ENCODE data around the gene ATP2B2.

ATP2B2 gene

DNA sequence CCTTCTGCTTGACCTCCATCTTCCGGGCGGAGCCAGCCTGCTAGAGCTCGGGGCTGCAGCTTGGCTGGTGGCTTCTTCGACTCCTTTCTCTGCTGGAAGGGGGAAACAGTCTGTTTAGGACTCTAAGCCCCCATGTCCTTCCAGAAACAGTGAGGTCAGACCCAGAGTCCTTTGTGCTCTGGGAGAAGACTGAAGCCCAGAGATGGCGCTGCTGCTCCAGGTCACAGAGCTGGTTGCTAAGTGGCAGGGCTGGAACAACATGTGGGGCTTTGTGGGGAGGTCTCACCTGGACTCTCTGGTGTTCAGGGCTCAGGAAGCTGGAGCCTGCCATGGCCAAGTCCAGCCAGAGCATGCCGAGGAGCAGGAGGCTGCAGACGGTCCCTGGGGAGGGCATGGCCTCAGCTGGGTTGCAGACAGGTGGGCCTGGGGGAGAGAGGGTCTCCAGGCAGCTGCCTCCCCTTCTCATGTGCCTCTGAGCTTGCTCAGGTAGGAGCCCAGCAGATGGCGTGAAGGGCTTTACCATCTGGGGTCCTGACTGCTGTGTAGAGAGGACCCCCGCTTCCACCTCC is 215.5 kb downstream of the ATP2B2 start:
- no peak for DNase-seq

- DNase-seq: no peak
Observed at GRCh38 chr3:10289077-10289476, 216.3 kb downstream of the ATP2B2 start.

DNA sequence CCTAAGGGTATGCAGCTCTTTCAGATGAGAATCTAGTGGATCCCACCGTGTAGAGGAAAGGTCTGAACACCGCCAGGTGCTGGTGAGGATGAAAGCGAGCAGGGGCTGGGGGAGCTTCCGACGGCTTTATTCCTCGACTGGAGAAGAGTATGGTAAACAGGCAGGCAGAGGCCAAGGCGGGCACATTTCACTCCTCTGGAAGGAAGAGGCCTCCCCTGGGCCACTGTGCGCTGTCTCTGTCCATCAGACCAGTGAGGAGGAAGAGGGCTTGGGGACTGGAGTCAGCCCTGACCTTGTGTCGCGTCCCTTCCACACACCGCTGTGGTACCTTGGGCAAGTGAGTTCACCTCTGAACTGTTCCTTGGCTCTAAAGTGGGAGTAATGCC is 216.8 kb downstream of the ATP2B2 start:
- DNase-seq: no peak

DNA sequence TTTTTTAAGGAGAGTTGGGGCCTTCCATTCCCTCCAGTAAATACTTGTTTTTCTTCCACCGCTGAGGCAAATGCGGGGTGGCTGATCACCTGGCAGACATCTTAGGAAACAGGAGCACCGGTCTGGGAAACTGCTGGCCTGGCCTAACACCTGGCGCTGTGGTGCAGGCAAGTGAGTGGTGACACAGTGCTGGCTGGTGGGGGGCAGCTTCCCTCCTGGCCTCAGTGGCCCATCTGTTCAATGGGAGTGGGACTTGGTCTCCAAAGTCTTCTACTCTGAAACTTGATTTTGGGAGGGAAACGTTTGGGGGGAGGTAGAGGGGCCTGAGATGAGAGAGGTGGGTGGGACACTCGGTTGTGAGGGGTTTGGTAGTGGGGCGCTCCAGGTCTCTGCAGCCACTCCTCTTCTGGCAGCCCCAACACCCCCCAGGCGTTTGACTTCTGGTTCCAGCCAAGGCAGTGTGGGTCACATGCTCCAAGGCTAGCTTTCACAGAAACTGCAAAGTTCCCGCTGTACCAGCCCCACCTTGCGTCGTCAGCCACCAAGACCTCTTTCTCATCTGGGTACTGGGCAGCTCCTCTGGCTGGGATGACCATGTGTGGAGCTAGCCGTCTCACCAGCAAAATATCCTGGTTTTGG is 217.3 kb downstream of the ATP2B2 start:
- DNase-seq: no peak

DNA sequence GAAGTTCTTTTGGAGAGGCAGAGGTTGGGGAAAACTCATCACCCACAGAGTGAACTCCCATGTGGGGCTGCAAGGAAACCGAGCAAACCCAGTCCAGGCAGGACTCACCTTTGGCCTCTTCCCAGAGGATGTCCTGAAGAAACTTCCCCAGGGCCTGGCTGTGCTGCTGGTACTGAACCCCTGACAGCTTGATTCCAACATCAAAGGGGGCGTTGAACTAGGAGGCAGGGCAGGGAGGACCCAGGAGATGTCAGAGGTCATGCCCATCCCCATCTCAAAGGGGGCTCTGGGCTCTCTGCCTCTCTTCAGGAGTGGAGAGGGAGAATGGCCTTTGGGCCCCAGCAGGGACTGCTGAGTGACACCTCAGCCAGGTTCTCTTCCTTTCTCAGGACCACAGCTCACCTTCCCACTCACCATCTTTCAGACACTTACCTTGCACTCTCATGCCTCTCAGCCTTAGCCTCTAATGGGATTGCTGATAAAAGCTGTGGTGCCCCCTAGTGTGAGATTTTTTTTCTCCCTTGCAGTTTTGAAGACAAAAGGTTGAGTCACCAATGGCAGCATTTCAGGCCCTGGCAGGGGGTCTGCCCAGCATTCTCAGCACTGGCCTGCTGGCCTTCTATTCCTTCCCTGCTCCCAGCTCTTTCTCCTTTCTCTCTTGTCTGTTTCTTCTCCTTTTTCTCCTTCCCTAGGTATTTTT is 218.6 kb downstream of the ATP2B2 start:
- DNase-seq: no peak

DNA sequence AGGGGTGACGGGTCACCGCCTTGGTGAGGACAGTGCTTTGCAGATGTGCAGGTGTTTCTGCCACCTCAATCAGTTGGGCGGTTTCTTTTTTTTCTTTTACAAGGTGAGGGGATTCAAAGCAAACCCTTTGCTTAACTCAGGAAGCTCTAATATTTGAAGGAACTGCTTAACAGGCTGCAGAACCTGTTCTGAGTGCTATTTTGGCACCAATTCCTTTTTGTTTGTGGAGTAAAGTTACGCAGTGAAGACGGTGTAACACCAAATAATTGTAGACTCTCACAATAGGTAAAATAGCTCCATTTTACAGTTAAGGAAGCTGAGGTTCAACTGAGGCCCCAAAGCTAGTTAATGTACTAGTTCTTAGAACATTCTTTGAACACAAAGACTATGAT is 219.3 kb downstream of the ATP2B2 start:
- DNase-seq: no peak

DNA sequence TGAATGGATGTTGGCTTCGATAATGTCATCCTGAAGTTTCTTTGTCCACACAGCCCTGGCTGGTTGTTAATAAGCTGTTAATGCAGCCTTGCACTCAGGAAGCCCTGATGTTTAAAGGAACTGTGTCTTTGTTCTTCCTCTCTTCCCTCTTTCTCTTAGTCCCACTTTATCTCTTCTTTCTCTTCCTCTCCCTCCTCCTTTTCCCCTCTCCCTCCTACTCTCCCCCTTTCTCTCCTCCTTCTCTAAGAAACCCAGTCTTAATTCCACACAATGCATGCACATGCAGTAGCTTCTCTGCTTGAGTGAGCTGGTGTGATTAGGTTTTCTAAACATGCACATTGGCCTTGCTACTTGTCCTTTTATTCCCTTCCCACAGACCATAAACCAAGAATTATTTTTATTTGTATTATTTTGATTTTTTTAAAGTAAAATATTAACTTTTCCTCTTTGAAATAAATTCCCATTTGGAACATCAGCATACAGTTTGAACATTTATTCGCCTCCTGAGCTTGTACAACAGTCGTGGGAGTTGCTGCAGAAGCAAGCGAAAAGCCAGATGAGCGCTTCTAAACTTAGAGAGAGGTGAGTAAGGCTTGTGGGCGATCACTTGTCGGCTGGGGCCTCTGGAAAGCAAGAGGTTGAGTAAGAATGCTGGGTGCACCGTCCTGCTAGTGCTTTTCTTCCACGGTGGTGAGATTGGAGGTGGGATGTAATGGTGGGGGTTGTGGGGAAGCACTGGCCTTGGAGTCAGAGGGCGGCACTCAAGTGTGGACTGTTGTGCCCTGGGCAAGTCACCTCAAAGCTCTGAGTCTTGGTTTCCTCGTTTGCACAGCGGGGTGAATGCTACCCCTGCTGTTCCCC is 219.9 kb downstream of the ATP2B2 start:
- no peak for DNase-seq

DNA sequence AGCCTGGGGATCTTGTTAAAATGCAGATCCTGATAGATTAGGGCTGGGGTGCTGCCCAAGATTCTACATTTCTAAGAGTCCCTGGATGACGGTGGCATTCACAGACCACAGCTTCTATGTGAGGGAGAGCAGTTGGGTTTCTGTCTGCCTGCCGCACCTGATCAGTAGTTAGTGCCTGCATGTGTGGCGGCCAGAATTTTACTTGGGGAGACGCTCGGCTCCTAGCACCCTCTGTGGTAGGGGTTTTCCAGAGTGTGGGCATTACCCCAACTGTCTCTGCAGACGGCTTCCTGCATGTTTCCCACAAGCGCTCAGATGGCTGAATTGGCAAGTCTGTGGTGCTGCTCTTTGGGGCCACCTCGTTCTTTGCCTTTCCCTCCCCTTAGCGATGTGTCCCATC is 220.9 kb downstream of the ATP2B2 start:
- DNase-seq: no peak

- no peak for DNase-seq
Observed at GRCh38 chr3:10283638-10284037, 221.7 kb downstream of the ATP2B2 start.

DNA sequence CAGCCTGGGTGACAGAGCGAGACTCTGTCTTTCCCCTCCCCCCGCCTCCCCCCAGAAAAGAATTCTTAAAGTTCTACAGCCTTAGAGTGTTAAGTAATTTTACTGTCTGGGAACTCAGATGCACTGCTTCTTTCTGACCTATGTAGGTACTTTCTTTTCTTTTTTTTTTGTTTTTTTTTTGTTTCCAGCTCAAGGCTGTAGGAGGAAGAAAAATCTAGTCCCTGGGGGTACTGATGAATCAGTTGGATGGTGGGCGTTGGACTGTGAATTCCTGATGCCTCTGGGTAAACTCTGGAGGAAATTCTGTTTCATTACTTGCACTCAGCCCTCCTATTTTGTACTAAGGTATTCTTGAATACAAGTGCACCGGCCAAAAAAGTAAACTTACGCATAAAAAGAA is 223.4 kb downstream of the ATP2B2 start:
- no peak for DNase-seq

GRCh38 chr3:10280571-10280970 is 224.8 kb downstream of the ATP2B2 start:
- no peak for DNase-seq

GRCh38 chr3:10280177-10280529 is 225.2 kb downstream of the ATP2B2 start:
- no peak for DNase-seq

DNA sequence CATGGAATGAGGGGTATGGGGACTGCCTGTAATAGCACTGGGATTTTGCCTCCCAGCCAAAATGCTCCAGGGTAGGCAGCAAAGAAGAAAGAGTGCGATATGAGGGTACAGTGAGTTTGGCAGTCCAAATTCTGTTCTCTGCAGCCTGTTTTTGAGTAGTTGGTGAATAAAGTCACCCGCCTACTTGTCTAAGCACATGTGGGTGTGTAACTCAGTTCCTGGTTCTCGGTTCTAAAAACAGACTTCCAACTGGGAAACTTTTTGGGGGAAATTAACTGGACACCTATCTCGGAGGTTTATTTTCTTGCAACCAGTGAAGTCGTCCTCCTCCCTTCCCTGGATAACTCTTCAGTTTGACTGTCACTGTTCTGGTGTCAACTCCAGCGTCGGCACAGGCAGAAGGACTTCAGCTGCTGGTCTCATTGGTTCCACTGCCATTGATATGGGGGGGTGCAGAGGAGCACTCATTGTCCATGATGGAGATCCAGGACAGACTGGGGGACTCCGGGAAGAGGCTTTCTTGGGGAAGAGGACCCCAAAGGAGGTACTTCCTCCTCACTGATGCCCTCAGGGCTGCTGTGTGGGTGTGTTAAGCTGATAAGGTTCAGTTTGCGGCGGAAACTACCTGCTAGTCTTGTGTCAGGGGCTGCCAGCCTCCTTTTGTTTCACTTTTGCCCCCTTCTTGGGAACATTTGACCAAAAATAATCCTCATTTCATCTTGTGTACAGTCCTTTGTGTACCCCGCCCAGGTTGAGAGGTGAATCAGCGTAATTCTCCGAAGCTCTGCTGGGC is 225.8 kb downstream of the ATP2B2 start:
- DNase-seq: no peak

DNA sequence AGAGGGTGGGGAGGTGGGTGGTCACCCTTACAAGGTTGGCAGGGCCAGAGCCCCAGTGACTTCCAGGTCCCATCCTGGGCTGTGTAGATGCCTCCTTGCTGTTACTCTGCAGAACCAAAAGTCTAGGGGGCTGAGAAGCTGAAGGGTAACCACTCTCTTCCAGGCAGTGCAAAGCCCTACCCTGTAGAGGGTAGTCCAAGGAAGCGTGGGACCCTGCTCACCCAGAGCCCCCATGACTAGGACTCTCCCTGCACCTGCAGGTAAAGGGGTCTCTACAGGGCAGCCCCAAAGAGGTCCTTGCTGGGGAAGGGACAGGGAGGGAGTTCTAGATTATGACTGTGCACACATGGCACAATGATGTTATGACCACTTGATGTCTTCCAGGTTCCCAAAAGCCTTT is 226.9 kb downstream of the ATP2B2 start:
- no peak for DNase-seq

- no peak for DNase-seq
Observed at GRCh38 chr3:10277115-10277625, 228.2 kb downstream of the ATP2B2 start.

- no peak for DNase-seq
Observed at GRCh38 chr3:10274601-10275000, 230.8 kb downstream of the ATP2B2 start.
